NOMO-1 treated with dmso at 0.1 percent for 144 hours (cell line): ENCODE data around the gene KCNAB2.
A peak's percentile ranks its signal among the peaks of the same experiment; 100 is the strongest.

Experiments used
- DNase-seq: peaks from one replicate; lab custom pipeline; 2025; ENCODE audit not compliant: unreplicated experiment; lab: John Stamatoyannopoulos, UW

KCNAB2 gene

GRCh38 chr1:6124746-6125365, 79.2 kb downstream of the KCNAB2 start:
- DNase-seq: no peak

- no peak for DNase-seq
These were observed 79.7 kb downstream of the KCNAB2 start for GRCh38 chr1:6125366-6125765.

- DNase-seq: no peak
These were observed 80.3 kb downstream of the KCNAB2 start for GRCh38 chr1:6126028-6126427.

GRCh38 chr1:6126521-6127067, 80.9 kb downstream of the KCNAB2 start:
- DNase-seq: no peak

DNA sequence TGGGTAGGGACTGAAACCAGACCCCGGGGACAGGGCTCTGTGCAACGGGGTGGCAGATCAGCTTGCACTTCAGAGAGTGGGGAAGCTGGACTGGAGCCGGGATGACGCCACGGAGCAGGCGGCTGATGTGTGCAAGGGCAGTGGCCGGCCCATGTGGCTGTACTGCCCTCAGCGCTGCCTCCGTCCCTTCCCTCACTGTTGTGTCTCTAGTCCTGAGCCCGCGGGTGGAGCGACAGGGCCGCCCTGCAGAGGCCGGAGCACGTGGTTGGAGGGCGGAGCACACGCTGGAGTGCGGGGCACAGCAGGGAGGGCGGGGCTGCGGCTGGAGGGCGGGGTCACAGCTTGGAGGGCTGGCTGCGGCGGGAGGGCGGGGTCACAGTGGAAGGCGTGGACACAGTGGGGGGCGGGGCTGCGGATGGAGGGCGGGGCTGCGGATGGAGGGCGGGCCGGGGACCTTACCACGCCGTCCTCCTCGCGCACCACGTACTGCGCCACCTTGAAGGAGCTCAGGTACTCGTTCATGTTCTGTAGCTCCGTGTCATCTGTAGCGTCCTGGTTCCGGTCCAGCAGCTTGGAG, 82.0 kb downstream of the KCNAB2 start:
- DNase-seq: peak; percentile 79

GRCh38 chr1:6128276-6129081, 82.8 kb downstream of the KCNAB2 start:
- no peak for DNase-seq

DNA sequence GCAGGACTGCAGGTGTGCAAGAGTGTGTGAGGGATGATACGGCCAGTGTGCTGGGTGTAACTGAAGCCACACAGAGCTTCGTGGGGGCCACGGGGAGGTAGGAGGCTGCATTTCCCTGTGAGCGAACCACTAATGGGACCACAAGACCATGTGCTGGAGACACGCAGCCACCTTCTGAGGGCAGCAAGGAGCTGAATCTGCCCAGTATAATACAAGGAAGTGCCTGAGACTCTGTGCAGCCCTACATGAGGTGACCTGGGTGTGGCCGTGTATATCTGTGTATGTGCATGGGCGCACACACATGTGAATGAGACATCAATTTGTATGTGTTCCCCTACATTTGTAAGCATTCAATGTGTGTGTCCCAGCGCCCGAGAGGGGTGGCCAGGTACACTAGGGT, 83.6 kb downstream of the KCNAB2 start:
- DNase-seq: no peak

GRCh38 chr1:6130036-6130435, 84.3 kb downstream of the KCNAB2 start:
- DNase-seq: no peak

DNA sequence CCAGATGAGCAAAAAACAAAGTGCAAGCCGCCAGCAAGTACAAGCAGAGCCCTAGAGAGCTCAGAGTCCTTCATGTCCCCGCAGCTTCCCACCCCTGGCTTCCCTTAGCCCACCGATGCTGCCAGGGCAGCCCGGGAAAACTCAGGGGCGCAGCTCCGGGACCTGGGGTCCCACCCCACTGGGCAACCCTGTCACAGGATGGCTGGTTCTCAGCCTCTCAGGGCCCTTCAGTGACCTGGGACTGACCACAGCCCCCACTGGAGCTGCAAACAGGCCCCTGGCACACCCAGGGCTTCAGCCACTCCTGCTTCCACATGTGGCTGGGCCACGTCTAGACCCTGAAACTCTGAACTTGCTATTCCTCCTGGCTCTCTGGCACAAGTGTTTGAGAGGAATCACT, 84.9 kb downstream of the KCNAB2 start:
- no peak for DNase-seq

- no peak for DNase-seq
These were observed 85.9 kb downstream of the KCNAB2 start for GRCh38 chr1:6131561-6131960.

GRCh38 chr1:6133146-6133895, 87.6 kb downstream of the KCNAB2 start:
- no peak for DNase-seq

DNA sequence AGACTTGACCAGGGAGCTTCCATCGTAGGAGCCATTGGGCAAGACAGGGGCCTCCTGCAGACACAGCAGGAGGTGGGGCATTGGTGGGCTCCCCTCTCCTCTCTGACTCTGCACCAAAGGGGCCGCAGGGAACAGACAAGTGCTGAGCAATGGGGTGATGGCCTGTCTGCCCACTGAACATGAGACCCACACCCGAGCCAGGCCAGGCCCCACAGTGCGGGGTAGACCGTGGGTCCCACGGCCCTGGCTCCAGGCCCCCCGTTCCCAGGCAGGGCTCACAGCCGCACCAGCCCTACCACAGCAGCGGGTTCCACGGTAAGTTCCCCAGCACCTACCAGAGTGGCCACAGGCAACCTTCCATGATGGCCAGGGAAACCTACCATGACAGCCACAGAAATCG, 88.5 kb downstream of the KCNAB2 start:
- DNase-seq: no peak

DNA sequence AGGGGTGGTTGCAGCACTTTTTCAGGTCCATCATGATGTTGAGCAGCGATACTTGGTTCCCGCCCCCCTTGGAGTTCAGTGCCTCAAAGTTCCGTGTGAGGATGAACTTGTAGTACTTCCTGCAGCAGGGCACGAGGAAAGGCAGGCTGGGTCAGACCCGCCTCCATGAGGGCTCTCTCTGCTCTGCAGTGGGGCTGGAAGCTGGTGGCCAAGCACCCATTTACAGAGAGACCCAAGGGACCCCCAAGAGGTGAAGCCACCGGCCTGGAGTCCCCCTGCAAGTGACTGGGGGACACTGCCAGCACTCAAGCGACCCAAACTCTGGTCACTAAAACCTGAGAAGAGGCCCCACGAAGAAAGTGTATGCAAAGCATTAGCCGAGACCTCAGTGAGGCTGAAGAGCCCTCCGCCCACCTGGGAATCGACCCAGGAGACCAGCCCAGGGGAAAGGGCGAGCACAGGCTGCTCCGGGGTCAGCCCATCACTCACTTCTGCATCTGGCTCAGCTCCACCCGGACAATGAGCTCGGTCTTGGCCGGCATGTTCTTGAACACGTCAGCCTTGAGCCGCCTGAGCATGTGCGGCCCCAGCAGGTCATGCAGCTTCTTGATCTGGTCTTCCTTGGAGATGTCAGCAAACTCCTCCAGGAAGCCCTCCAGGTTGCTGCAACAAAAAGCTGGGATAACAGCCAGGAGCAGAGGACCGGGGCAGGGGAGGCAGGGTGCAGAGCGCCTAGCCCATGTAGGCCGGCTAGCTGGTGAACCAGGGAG, 89.2 kb downstream of the KCNAB2 start:
- DNase-seq: no peak

DNA sequence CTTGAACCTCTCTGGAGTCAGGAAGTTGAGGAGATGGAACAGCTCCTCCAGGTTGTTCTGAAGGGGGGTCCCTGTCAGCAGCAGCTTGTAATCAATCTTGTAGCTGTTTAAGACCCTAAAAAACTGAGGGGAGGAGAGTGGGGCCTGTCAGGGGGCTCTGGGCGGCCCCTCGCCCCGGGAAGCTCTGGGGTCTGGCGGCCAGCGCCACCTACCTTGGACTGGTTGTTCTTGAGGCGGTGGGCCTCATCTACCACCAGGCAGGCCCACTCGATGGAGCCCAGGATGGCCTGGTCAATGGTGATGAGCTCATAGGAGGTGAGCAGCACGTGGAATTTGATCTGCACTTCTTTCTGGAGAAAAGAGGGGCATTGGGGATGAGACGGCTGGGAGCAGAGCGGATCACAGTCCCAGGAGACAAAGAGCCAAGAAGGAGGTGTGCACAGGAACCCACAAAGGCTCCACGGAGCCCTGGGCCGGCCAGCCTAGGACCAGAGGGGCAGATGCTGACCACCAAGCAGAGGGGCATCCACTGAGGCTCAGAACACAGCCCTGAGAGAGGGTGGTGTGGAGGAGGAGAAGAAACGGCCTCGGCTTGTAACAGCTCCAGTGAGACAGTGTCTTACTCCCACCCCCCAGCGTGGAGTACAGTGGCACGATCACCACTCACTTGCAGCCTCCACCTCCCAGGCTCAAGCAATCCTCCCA, 91.0 kb downstream of the KCNAB2 start:
- DNase-seq: no peak

GRCh38 chr1:6137758-6138157, 92.1 kb downstream of the KCNAB2 start:
- DNase-seq: no peak

GRCh38 chr1:6140413-6140812, 94.7 kb downstream of the KCNAB2 start:
- DNase-seq: no peak

DNA sequence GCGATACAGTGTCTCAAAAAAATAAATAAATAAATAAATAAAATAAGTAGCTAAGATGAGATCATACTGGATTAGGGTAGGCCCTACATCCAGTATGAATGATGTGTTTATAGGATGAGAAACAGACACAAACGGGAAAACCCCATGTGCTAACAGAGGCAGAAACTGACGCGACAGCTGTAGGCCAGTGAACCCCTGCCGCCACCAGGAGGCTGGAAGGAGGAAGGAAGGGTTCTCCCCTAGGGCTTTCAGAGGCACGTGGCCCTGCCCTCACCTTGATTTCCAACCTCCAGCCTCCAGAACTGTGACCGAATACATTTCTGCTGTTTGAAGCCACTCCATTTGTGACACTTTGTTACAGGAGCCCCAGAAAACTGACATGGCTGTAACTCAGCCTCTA, 95.9 kb downstream of the KCNAB2 start:
- no peak for DNase-seq

GRCh38 chr1:6142036-6142621, 96.4 kb downstream of the KCNAB2 start:
- no peak for DNase-seq

- DNase-seq: no peak
These were observed 97.0 kb downstream of the KCNAB2 start for GRCh38 chr1:6142734-6143133.

- no peak for DNase-seq
These were observed 97.7 kb downstream of the KCNAB2 start for GRCh38 chr1:6143395-6143794.
